ENCODE measurements around the gene GSTK1.

DNA sequence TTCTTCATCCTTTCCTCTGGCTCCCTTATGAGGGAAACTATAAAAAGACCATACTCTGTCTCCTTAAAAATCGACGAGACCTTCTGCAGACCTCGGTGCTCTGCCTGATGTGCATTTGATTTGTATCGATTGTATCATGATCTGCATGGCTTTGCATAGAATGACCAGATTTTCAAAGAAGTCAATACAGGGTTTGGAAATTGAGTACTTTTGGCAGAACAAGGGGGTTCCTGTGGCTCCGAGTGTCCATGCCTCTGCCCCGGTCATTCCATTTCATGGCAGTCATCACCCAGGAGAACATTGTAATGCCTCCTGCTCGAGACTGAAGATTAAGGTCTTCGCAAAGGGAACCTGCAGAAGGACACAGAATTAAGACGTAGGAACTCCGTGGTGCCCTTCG, 25.6 kb downstream of the GSTK1 start:
- TF ChIP-seq, protein P1, sequence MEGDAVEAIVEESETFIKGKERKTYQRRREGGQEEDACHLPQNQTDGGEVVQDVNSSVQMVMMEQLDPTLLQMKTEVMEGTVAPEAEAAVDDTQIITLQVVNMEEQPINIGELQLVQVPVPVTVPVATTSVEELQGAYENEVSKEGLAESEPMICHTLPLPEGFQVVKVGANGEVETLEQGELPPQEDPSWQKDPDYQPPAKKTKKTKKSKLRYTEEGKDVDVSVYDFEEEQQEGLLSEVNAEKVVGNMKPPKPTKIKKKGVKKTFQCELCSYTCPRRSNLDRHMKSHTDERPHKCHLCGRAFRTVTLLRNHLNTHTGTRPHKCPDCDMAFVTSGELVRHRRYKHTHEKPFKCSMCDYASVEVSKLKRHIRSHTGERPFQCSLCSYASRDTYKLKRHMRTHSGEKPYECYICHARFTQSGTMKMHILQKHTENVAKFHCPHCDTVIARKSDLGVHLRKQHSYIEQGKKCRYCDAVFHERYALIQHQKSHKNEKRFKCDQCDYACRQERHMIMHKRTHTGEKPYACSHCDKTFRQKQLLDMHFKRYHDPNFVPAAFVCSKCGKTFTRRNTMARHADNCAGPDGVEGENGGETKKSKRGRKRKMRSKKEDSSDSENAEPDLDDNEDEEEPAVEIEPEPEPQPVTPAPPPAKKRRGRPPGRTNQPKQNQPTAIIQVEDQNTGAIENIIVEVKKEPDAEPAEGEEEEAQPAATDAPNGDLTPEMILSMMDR (tag by site-specific recombination; IDR thresholded peaks at IDR 0.05): no peak
- TF ChIP-seq ZNF660 (tag by site-specific recombination; IDR thresholded peaks at IDR 0.05) (no peak), ZNF558 (tag by site-specific recombination; IDR thresholded peaks at IDR 0.05) (no peak), ZNF626 (tag by site-specific recombination; IDR thresholded peaks at IDR 0.05) (no peak), ZNF10 (tag by site-specific recombination; IDR thresholded peaks at IDR 0.05) (no peak), ZNF114 (tag by site-specific recombination; IDR thresholded peaks at IDR 0.05) (no peak), MYNN (tag by site-specific recombination; IDR thresholded peaks at IDR 0.05; ENCODE audit: borderline replicate concordance) (no peak), ZNF23 (tag by site-specific recombination; IDR thresholded peaks at IDR 0.05; ENCODE audit: borderline replicate concordance) (no peak), ZNF169 (tag by site-specific recombination; IDR thresholded peaks at IDR 0.05) (no peak), KLF10 (tag by site-specific recombination; IDR thresholded peaks at IDR 0.05) (no peak), ZNF549 (tag by site-specific recombination; IDR thresholded peaks at IDR 0.05) (no peak)
- TF ChIP-seq, protein P2, sequence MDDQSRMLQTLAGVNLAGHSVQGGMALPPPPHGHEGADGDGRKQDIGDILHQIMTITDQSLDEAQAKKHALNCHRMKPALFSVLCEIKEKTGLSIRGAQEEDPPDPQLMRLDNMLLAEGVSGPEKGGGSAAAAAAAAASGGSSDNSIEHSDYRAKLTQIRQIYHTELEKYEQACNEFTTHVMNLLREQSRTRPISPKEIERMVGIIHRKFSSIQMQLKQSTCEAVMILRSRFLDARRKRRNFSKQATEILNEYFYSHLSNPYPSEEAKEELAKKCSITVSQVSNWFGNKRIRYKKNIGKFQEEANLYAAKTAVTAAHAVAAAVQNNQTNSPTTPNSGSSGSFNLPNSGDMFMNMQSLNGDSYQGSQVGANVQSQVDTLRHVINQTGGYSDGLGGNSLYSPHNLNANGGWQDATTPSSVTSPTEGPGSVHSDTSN (CRISPR knock-in tag; IDR thresholded peaks at IDR 0.05): no peak

Data from HEK293 (cell line).